Upper lobe of left lung (tissue), 6 donors: ENCODE data around the gene IGFBP7. TPM values are rescaled to one million over a fixed set of nuclear protein-coding genes. Genes with fewer than 3 reads are reported as not detected.
"Not testable (repeated sequence)": the region's sequence is repeated elsewhere in the genome, so short reads cannot be mapped to it uniquely, and the experiment has no call there.

Source experiments
- ATAC-seq, 2 donors: fragments of 200-7000 bp; cut with Tn5 transposase; one replicate each; pipeline ENCODE4 v1.9.1; 2022; ENCODE audit warnings: mild to moderate bottlenecking in 2 of 2, moderate library complexity in 2 of 2; ENCODE audit not compliant: low FRiP score in 2 of 2
- DNase-seq, 2 donors: peaks; one replicate each; pipeline ENCODE4 v3.0.0-alpha.2; 2019 to 2020
- H3K27ac ChIP-seq, 4 donors: fragments of 200-600 bp; sonication (generic); one replicate each; pipeline ENCODE4 v1.5.1; 2016 to 2019
- H3K27me3 ChIP-seq, 4 donors: fragments of 200-600 bp; sonication (generic); one replicate each; pipeline ENCODE4 v1.5.1; 2017 to 2019
- H3K36me3 ChIP-seq, 4 donors: fragments of 200-600 bp; sonication (generic); one replicate each; pipeline ENCODE4 v1.5.1; 2016 to 2019
- H3K4me1 ChIP-seq, 4 donors: fragments of 200-600 bp; sonication (generic); one replicate each; pipeline ENCODE4 v1.5.1; 2018 to 2019
- H3K4me3 ChIP-seq, 4 donors: fragments of 200-600 bp; sonication (generic); one replicate each; pipeline ENCODE4 v1.5.1; 2017 to 2019; ENCODE audit warnings: mild to moderate bottlenecking in 2 of 4, moderate library complexity in 1 of 4
- H3K9me3 ChIP-seq, 4 donors: fragments of 200-600 bp; sonication (generic); one replicate each; pipeline ENCODE4 v1.5.1; 2018 to 2019
- CTCF ChIP-seq, 6 experiments: fragments of 450-650 bp in 4 of 6; fragments of 200-600 bp in 2 of 6; sonication (generic) in 2 of 6; IDR thresholded peaks; one replicate each; pipeline ENCODE4 v1.5.1; 2016 to 2019; ENCODE audit warnings: antibody characterized with exemption in 6 of 6
- EP300 ChIP-seq, 4 donors: sonication (generic); formaldehyde crosslinking; IDR thresholded peaks; one replicate each; pipeline ENCODE4 v1.5.1; 2017; ENCODE audit warnings: antibody characterized with exemption in 4 of 4, control low read depth in 2 of 4
- POLR2A ChIP-seq, 4 donors: fragments of 450-650 bp; IDR thresholded peaks; one replicate each; pipeline ENCODE4 v1.5.1; 2016 to 2017; ENCODE audit warnings: antibody characterized with exemption in 4 of 4, mild to moderate bottlenecking in 2 of 4
- POLR2AphosphoS5 ChIP-seq, 2 donors: sonication (generic); formaldehyde crosslinking; IDR thresholded peaks; one replicate each; pipeline ENCODE4 v1.5.1; 2017; ENCODE audit warnings: antibody characterized with exemption in 2 of 2
- WGBS, 2 donors: methylation state at CpG; one replicate each; pipeline ENCODE4 v1.1.5; 2017 to 2018; 5-methylcytosine and 5-hydroxymethylcytosine counted together
- total RNA-seq, 6 donors: library from RNA; depleted of rRNA in 4 of 6; stranded (reverse); fragments of >200 nt in 4 of 6; gene quantifications; one replicate each; pipeline versions ENCODE4 v1.1.0 to v1.2.1, GENCODE V29; 2016 to 2021
- donor health status: DM: no; HTN: no; CAD: no; lungs with moderate emphysema.
- donor health status: DM: no; HTN: yes; CAD: no; lungs with severe emphysema.

Gene IGFBP7
- total RNA-seq, 6 donors from 2014 or later: 105 to 705 (median 359) TPM

GRCh38 chr4:57051095-57051494 lies 59.1 kb downstream of the IGFBP7 start:
- peak in 1 of 2 donors; percentile 58 for ATAC-seq
- 46 to 49% methylated on average over 3 of the region's 3 CpGs for WGBS, 2 donors

GRCh38 chr4:57048590-57049304 lies 61.4 kb downstream of the IGFBP7 start:
- Histone ChIP-seq H3K4me1 (peaks cover 3 to 13% (median 5%) of the 10 kb centered on the region in 4 donors), H3K27me3 (no peaks in the 10 kb centered on the region), H3K9me3 (no peaks in the 10 kb centered on the region), H3K27ac (no peak overlapping the region), H3K4me3 (no peak overlapping the region), H3K36me3 (no peaks in the 10 kb centered on the region)
- TF ChIP-seq POLR2AphosphoS5 (IDR thresholded peaks at IDR 0.05) (no peak), EP300 (IDR thresholded peaks at IDR 0.05) (no peak), POLR2A (IDR thresholded peaks at IDR 0.05) (no peak), CTCF (IDR thresholded peaks at IDR 0.05) (no peak)
- WGBS, 2 donors: 28 to 42% methylated on average over 1 of the region's 1 CpG
- DNase-seq (no peak), ATAC-seq (no peak)

More at GRCh38 chr4:57051095-57051494, 59.1 kb downstream of the IGFBP7 start:
- H3K27me3 ChIP-seq: no peaks in the 10 kb centered on the region
- H3K36me3 ChIP-seq: no peaks in the 10 kb centered on the region
- H3K4me3 ChIP-seq: no peak overlapping the region
- no peak for DNase-seq
- TF ChIP-seq EP300 (IDR thresholded peaks at IDR 0.05) (no peak), POLR2AphosphoS5 (IDR thresholded peaks at IDR 0.05) (no peak), POLR2A (IDR thresholded peaks at IDR 0.05) (no peak)
- H3K4me1 ChIP-seq: peaks cover 0 to 11% (median 0%) of the 10 kb centered on the region in 4 donors
- no peak overlapping the region for H3K27ac ChIP-seq
- H3K9me3 ChIP-seq: no peaks in the 10 kb centered on the region

GRCh38 chr4:57047046-57047445 lies 63.1 kb downstream of the IGFBP7 start:
- H3K9me3 ChIP-seq, H3K36me3 ChIP-seq, H3K27me3 ChIP-seq, H3K27ac ChIP-seq, H3K4me3 ChIP-seq, DNase-seq, ATAC-seq: not testable (repeated sequence)
- peaks cover 6 to 13% (median 9%) of the 10 kb centered on the region in 4 donors for H3K4me1 ChIP-seq
- 92 to 97% methylated on average over 6 of the region's 6 CpGs for WGBS, 2 donors

GRCh38 chr4:57044996-57045395 lies 65.2 kb downstream of the IGFBP7 start:
- H3K27me3 ChIP-seq: no peaks in the 10 kb centered on the region
- peak overlapping the region in 2 of 4 donors; percentile 53 to 70 for H3K27ac ChIP-seq
- WGBS, 2 donors: 93 to 94% methylated on average over 1 of the region's 1 CpG
- DNase-seq (no peak), ATAC-seq (no peak)
- no peak for TF ChIP-seq POLR2AphosphoS5 (IDR thresholded peaks at IDR 0.05)
- TF ChIP-seq POLR2A (IDR thresholded peaks at IDR 0.05): no peak
- no peak for TF ChIP-seq EP300 (IDR thresholded peaks at IDR 0.05)
- no peak for TF ChIP-seq CTCF (IDR thresholded peaks at IDR 0.05)
- H3K4me1 ChIP-seq: peaks cover 5 to 10% (median 7%) of the 10 kb centered on the region in 4 donors
- no peaks in the 10 kb centered on the region for H3K9me3 ChIP-seq
- no peak overlapping the region for H3K4me3 ChIP-seq
- peaks cover 0 to 3% (median 0%) of the 10 kb centered on the region in 4 donors for H3K36me3 ChIP-seq

GRCh38 chr4:57044279-57044678 lies 65.9 kb downstream of the IGFBP7 start:
- Histone ChIP-seq H3K9me3 (no peaks in the 10 kb centered on the region), H3K27me3 (no peaks in the 10 kb centered on the region), H3K4me3 (no peak overlapping the region), H3K27ac (peak overlapping the region; percentile 17 to 70 (median 57)), H3K36me3 (peaks cover 0 to 3% (median 0%) of the 10 kb centered on the region in 4 donors), H3K4me1 (peaks cover 5 to 10% (median 7%) of the 10 kb centered on the region in 4 donors)
- WGBS, 2 donors: 69 to 78% methylated on average over 1 of the region's 1 CpG
- TF ChIP-seq POLR2A (IDR thresholded peaks at IDR 0.05) (no peak), POLR2AphosphoS5 (IDR thresholded peaks at IDR 0.05) (no peak), CTCF (IDR thresholded peaks at IDR 0.05) (no peak), EP300 (IDR thresholded peaks at IDR 0.05) (no peak)
- no peak for DNase-seq
- no peak for ATAC-seq
